Right lobe of liver (tissue), 4 donors: ENCODE results near the gene MAMLD1.

Source experiments
- POLR2A ChIP-seq: fragments of 450-650 bp; IDR thresholded peaks from one replicate; pipeline ENCODE4 v1.6.1; 2017; ENCODE audit warnings: antibody characterized with exemption, mild to moderate bottlenecking
- TF ChIP-seq, protein P1 (sequence below), 4 donors: fragments of 200-600 bp in 3 of 4; fragments of 450-650 bp in 1 of 4; IDR thresholded peaks; one replicate each; pipeline versions ENCODE4 v1.5.1 to v1.8.0; 2016 to 2022; ENCODE audit warnings: antibody characterized with exemption in 4 of 4, mild to moderate bottlenecking in 2 of 4
- donor health status: DM: no; HTN: no; CAD: no.
- donor health status: DM: no; HTN: no; CAD: no.
- donor health status: DM: no; HTN: yes; CAD: no.

DNA sequence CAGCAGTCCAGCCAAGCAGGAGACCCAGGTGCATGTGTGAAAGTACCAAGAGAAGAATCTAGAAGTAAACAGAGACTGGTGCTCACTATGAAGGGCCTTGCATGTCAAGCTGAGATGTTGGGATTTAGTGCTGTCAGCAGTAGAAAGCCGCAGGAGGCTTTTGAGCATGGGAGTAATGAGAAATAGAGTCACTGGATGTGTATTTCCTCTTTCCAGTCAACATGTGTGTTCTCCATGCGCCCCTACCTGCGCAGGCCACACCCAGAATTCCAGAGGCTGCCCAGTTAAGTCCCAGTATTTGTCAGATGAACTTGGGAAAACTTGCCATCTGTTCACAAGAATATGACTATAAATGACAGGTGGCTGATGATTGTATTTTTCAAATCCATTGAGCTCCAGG lies 4.5 kb upstream of the MAMLD1 start:
- TF ChIP-seq, protein P1, sequence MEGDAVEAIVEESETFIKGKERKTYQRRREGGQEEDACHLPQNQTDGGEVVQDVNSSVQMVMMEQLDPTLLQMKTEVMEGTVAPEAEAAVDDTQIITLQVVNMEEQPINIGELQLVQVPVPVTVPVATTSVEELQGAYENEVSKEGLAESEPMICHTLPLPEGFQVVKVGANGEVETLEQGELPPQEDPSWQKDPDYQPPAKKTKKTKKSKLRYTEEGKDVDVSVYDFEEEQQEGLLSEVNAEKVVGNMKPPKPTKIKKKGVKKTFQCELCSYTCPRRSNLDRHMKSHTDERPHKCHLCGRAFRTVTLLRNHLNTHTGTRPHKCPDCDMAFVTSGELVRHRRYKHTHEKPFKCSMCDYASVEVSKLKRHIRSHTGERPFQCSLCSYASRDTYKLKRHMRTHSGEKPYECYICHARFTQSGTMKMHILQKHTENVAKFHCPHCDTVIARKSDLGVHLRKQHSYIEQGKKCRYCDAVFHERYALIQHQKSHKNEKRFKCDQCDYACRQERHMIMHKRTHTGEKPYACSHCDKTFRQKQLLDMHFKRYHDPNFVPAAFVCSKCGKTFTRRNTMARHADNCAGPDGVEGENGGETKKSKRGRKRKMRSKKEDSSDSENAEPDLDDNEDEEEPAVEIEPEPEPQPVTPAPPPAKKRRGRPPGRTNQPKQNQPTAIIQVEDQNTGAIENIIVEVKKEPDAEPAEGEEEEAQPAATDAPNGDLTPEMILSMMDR (IDR thresholded peaks at IDR 0.05): no peak
- TF ChIP-seq POLR2A: no peak
